ENCODE data around the gene SLC9A9. TPM values are rescaled to one million over a fixed set of nuclear protein-coding genes. Genes with fewer than 3 reads are reported as not detected.

Gene SLC9A9
- polyA plus RNA-seq, 1 experiment = 2.4 TPM

- no peak for TF ChIP-seq CTCF (IDR thresholded peaks at IDR 0.05; ENCODE audit: insufficient read depth, low read depth, low read length)
- no peaks in the 10 kb centered on the region for H3K27me3 ChIP-seq (ENCODE audit: control insufficient read depth, insufficient read depth, low read length)
- DNase-seq (ENCODE audit: low read depth) = no peak
- no peak overlapping the region for H3K4me3 ChIP-seq (ENCODE audit: low read depth, low read length)
- POLR2A ChIA-PET = no interaction called here
- H3K36me3 ChIP-seq (ENCODE audit: control insufficient read depth, insufficient read depth, low read length) = no peaks in the 10 kb centered on the region
- CTCF ChIA-PET = no interaction called here
Measured at GRCh38 chr3:143764840-143765239, 83.4 kb downstream of the SLC9A9 start.

- Histone ChIP-seq H3K27me3 (ENCODE audit: control insufficient read depth, insufficient read depth, low read length) (no peaks in the 10 kb centered on the region), H3K4me3 (ENCODE audit: low read depth, low read length) (no peak overlapping the region), H3K36me3 (ENCODE audit: control insufficient read depth, insufficient read depth, low read length) (no peaks in the 10 kb centered on the region)
- CTCF ChIA-PET = no interaction called here
- DNase-seq (ENCODE audit: low read depth) = no peak
- POLR2A ChIA-PET = no interaction called here
- peak; percentile 30 for TF ChIP-seq CTCF (IDR thresholded peaks at IDR 0.05; ENCODE audit: insufficient read depth, low read depth, low read length)
Measured at GRCh38 chr3:143763564-143764162, 84.6 kb downstream of the SLC9A9 start.

- H3K4me3 ChIP-seq (ENCODE audit: low read depth, low read length) = no peak overlapping the region
- ChIA-PET POLR2A (no interaction called here), CTCF (no interaction called here)
- no peaks in the 10 kb centered on the region for H3K27me3 ChIP-seq (ENCODE audit: control insufficient read depth, insufficient read depth, low read length)
- H3K36me3 ChIP-seq (ENCODE audit: control insufficient read depth, insufficient read depth, low read length) = no peaks in the 10 kb centered on the region
- no peak for DNase-seq (ENCODE audit: low read depth)
- TF ChIP-seq CTCF (IDR thresholded peaks at IDR 0.05; ENCODE audit: insufficient read depth, low read depth, low read length) = no peak
Measured at GRCh38 chr3:143757691-143758090, 90.6 kb downstream of the SLC9A9 start.

- DNase-seq (ENCODE audit: low read depth) = no peak
- CTCF ChIA-PET = no interaction called here
- no peaks in the 10 kb centered on the region for H3K27me3 ChIP-seq (ENCODE audit: control insufficient read depth, insufficient read depth, low read length)
- no peak overlapping the region for H3K4me3 ChIP-seq (ENCODE audit: low read depth, low read length)
- POLR2A ChIA-PET = no interaction called here
- H3K36me3 ChIP-seq (ENCODE audit: control insufficient read depth, insufficient read depth, low read length) = no peaks in the 10 kb centered on the region
- TF ChIP-seq CTCF (IDR thresholded peaks at IDR 0.05; ENCODE audit: insufficient read depth, low read depth, low read length) = no peak
Measured at GRCh38 chr3:143755978-143756377, 92.3 kb downstream of the SLC9A9 start.

- CTCF ChIA-PET = interaction anchor here (1.7 kb wide), 1 partner anchor 12 kb away, joined by 3 read pairs; no protein-coding TSS in a partner anchor
- H3K4me3 ChIP-seq (ENCODE audit: low read depth, low read length) = no peak overlapping the region
- TF ChIP-seq CTCF (IDR thresholded peaks at IDR 0.05; ENCODE audit: insufficient read depth, low read depth, low read length) = no peak
- POLR2A ChIA-PET = no interaction called here
- no peaks in the 10 kb centered on the region for H3K27me3 ChIP-seq (ENCODE audit: control insufficient read depth, insufficient read depth, low read length)
- no peak for DNase-seq (ENCODE audit: low read depth)
- H3K36me3 ChIP-seq (ENCODE audit: control insufficient read depth, insufficient read depth, low read length) = no peaks in the 10 kb centered on the region
Measured at GRCh38 chr3:143754090-143754489, 94.2 kb downstream of the SLC9A9 start.
